Measurements from ENCODE around the gene IL20RB. TPM values are rescaled to one million over a fixed set of nuclear protein-coding genes. Genes with fewer than 3 reads are reported as not detected.

The IL20RB gene
- total RNA-seq, 2 donors from 2014 or later = 0.52 TPM; not detected in 1

Other genes starting within 250 kb of the IL20RB start
- 10 to 100 TPM; 26.2 to 28.3 TPM for gene STAG1, start 205.6 kb upstream of the IL20RB start, total RNA-seq
- 1 to 10 TPM; 7.3 to 7.8 TPM for gene SLC35G2, start 138.9 kb upstream of the IL20RB start, total RNA-seq
- gene NCK1, start 95.8 kb upstream of the IL20RB start, total RNA-seq = 10 to 100 TPM; 19.4 to 20.0 TPM